Measurements from ENCODE around the gene LRTM2. TPM values are rescaled to one million over a fixed set of nuclear protein-coding genes. Genes with fewer than 3 reads are reported as not detected.
A peak's percentile ranks its signal among the peaks of the same experiment; 100 is the strongest.

The LRTM2 gene
- polyA plus RNA-seq, 1 donor from 2014 or later = 2.4 TPM

- H3K27ac ChIP-seq (ENCODE audit: low read length) = no peak overlapping the region
These were observed 26.7 kb upstream of the LRTM2 start for GRCh38 chr12:1793426-1794210.

DNA sequence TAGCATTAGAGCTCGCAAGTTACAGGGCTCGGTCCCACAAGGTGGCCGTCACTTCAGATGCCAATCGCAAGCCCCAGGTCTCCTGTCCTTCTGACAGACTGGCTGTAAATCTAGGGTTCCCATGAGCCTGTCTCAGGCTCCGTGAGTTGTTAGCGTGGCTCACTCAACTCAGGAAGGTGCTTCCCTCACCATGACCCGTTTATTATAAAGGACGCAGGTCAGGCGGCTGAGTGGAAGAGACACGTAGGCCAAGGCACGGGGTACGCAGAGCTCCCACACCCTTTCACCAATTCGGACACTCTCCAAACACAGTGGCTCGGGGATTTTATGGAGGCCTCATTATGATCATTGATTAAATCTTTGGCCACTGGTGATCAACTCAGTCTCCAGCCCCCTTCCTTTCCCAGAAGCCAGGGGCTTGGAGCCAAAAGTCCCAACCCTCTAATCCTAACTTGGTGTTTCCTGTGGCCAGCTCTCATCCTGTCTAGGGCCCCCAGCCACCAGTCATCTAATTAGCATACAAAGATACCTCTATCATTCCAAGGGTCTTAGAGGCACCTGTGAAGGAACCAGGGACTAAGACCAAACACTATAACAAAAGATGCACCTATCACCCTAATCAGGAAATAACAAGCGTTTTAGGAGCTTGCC lies 25.8 kb upstream of the LRTM2 start:
- Histone ChIP-seq H4K20me1 (ENCODE audit: insufficient read depth) (no peaks in the 10 kb centered on the region), H3K9me3 (ENCODE audit: low read length) (no peaks in the 10 kb centered on the region), H2AFZ (ENCODE audit: low read depth, low read length) (no peak overlapping the region), H3K36me3 (ENCODE audit: insufficient read depth, low read length) (no peaks in the 10 kb centered on the region), H3K9ac (ENCODE audit: low read length) (no peak overlapping the region), H3K4me2 (ENCODE audit: low read length) (no peak overlapping the region), H3K9me2 (ENCODE audit: insufficient read depth, low read length) (no peaks in the 10 kb centered on the region), H3F3A (ENCODE audit: insufficient read depth, low read length, poor library complexity, severe bottlenecking) (no peaks in the 10 kb centered on the region), H3K4me3 (ENCODE audit: low read length) (no peak overlapping the region), H3K79me2 (replicated peaks; ENCODE audit: insufficient read depth, low read length) (no peaks in the 10 kb centered on the region), H3K27ac (ENCODE audit: low read length) (no peak overlapping the region), H3K27me3 (ENCODE audit: insufficient read depth, low read depth, low read length) (no peaks in the 10 kb centered on the region)
- no peak for TF ChIP-seq EZH2 (IDR thresholded peaks at IDR 0.05; ENCODE audit: borderline replicate concordance, insufficient read depth, low read length, poor library complexity, severe bottlenecking)

More at GRCh38 chr12:1793426-1794210, 26.7 kb upstream of the LRTM2 start:
- H3K4me2 ChIP-seq (ENCODE audit: low read length) = no peak overlapping the region
- no peak overlapping the region for H3K4me3 ChIP-seq (ENCODE audit: low read length)
- no peaks in the 10 kb centered on the region for H3K9me3 ChIP-seq (ENCODE audit: low read length)
- no peaks in the 10 kb centered on the region for H3K79me2 ChIP-seq (replicated peaks; ENCODE audit: insufficient read depth, low read length)
- H3K27me3 ChIP-seq (ENCODE audit: insufficient read depth, low read depth, low read length) = no peaks in the 10 kb centered on the region
- H3K36me3 ChIP-seq (ENCODE audit: insufficient read depth, low read length) = no peaks in the 10 kb centered on the region
- H2AFZ ChIP-seq (ENCODE audit: low read depth, low read length) = no peak overlapping the region
- TF ChIP-seq EZH2 (IDR thresholded peaks at IDR 0.05; ENCODE audit: borderline replicate concordance, insufficient read depth, low read length, poor library complexity, severe bottlenecking) (no peak), MXI1 (conservative IDR thresholded peaks at IDR 0.05; ENCODE audit: poor library complexity, severe bottlenecking) (no peak), POLR2AphosphoS5 (IDR thresholded peaks at IDR 0.05) (no peak)
- H3K9me2 ChIP-seq (ENCODE audit: insufficient read depth, low read length) = no peaks in the 10 kb centered on the region
- H3F3A ChIP-seq (ENCODE audit: insufficient read depth, low read length, poor library complexity, severe bottlenecking) = no peaks in the 10 kb centered on the region
- no peak overlapping the region for H3K9ac ChIP-seq (ENCODE audit: low read length)
- H4K20me1 ChIP-seq (ENCODE audit: insufficient read depth) = no peaks in the 10 kb centered on the region

GRCh38 chr12:1795221-1795784 lies 25.1 kb upstream of the LRTM2 start:
- H3F3A ChIP-seq (ENCODE audit: insufficient read depth, low read length, poor library complexity, severe bottlenecking) = no peaks in the 10 kb centered on the region
- no peaks in the 10 kb centered on the region for H4K20me1 ChIP-seq (ENCODE audit: insufficient read depth)
- TF ChIP-seq TAF1 (IDR thresholded peaks at IDR 0.05; ENCODE audit: low read depth) = no peak
- no peak for TF ChIP-seq SMC3 (conservative IDR thresholded peaks at IDR 0.05; ENCODE audit: poor library complexity)
- no peak for TF ChIP-seq POLR2AphosphoS5 (IDR thresholded peaks at IDR 0.05)
- TF ChIP-seq MXI1 (conservative IDR thresholded peaks at IDR 0.05; ENCODE audit: poor library complexity, severe bottlenecking) = no peak
- TF ChIP-seq, protein P1, sequence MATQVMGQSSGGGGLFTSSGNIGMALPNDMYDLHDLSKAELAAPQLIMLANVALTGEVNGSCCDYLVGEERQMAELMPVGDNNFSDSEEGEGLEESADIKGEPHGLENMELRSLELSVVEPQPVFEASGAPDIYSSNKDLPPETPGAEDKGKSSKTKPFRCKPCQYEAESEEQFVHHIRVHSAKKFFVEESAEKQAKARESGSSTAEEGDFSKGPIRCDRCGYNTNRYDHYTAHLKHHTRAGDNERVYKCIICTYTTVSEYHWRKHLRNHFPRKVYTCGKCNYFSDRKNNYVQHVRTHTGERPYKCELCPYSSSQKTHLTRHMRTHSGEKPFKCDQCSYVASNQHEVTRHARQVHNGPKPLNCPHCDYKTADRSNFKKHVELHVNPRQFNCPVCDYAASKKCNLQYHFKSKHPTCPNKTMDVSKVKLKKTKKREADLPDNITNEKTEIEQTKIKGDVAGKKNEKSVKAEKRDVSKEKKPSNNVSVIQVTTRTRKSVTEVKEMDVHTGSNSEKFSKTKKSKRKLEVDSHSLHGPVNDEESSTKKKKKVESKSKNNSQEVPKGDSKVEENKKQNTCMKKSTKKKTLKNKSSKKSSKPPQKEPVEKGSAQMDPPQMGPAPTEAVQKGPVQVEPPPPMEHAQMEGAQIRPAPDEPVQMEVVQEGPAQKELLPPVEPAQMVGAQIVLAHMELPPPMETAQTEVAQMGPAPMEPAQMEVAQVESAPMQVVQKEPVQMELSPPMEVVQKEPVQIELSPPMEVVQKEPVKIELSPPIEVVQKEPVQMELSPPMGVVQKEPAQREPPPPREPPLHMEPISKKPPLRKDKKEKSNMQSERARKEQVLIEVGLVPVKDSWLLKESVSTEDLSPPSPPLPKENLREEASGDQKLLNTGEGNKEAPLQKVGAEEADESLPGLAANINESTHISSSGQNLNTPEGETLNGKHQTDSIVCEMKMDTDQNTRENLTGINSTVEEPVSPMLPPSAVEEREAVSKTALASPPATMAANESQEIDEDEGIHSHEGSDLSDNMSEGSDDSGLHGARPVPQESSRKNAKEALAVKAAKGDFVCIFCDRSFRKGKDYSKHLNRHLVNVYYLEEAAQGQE (IDR thresholded peaks at IDR 0.05; ENCODE audit: borderline replicate concordance) = no peak
- no peak for TF ChIP-seq CTCF (IDR thresholded peaks at IDR 0.05; ENCODE audit: poor library complexity, severe bottlenecking)
- no peak for TF ChIP-seq EZH2 (IDR thresholded peaks at IDR 0.05; ENCODE audit: borderline replicate concordance, insufficient read depth, low read length, poor library complexity, severe bottlenecking)
- TF ChIP-seq RAD21 (conservative IDR thresholded peaks at IDR 0.05) = no peak
- TF ChIP-seq EP300 (conservative IDR thresholded peaks at IDR 0.05; ENCODE audit: poor library complexity, severe bottlenecking) = no peak
- H3K9me3 ChIP-seq (ENCODE audit: low read length) = no peaks in the 10 kb centered on the region
- H3K27ac ChIP-seq (ENCODE audit: low read length) = no peak overlapping the region
- no peaks in the 10 kb centered on the region for H3K36me3 ChIP-seq (ENCODE audit: insufficient read depth, low read length)
- no peaks in the 10 kb centered on the region for H3K27me3 ChIP-seq (ENCODE audit: insufficient read depth, low read depth, low read length)
- no peak overlapping the region for H2AFZ ChIP-seq (ENCODE audit: low read depth, low read length)
- no peak overlapping the region for H3K4me2 ChIP-seq (ENCODE audit: low read length)
- no peaks in the 10 kb centered on the region for H3K79me2 ChIP-seq (replicated peaks; ENCODE audit: insufficient read depth, low read length)
- H3K4me3 ChIP-seq (ENCODE audit: low read length) = no peak overlapping the region
- peak overlapping the region; percentile 16 for H3K9ac ChIP-seq (ENCODE audit: low read length)
- no peaks in the 10 kb centered on the region for H3K9me2 ChIP-seq (ENCODE audit: insufficient read depth, low read length)
